Fibroblast of skin of abdomen (primary cell): ENCODE data around the gene RSRC1.

Source experiments
- DNase-seq: peaks from one replicate; pipeline ENCODE4 v3.0.0-alpha.2; 2013

The RSRC1 gene

DNA sequence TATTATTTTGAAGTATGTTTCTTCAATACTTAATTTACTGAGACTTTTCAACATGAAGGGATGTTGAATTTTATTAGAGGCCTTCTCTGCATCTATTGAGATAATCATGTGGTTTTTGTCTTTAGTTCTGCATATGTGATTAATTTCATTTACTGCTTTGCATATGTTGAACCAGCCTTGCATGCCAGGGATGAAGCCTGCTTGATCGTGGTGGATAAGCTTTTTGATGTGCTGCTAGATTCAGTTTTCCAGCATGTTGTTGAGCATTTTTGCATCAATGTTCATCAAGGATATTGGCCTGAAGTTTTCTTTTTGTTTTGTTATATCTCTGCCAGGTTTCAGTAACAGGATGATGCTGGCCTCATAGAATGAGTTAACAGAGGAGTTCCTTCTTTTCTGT is 134.4 kb downstream of the RSRC1 start:
- no peak for DNase-seq

DNA sequence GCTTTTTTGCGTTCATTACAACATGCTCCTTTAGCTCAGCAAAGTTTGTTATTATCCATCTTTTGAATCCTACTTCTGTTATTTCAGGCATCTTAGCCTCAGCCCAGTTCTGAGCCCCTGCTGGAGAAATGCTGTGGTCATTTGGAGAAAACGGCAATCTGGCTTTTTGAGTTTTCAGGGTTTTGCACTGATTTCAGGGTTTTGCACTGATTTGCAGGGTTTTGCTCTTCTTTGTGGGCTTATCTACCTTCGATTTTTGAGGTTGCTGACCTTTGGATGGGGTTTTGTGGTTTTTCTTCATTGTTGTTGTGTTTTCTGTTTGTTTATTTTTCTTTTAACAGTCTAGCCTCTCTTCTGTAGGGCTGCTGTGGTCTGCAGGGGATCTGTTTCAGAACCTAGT is 137.4 kb downstream of the RSRC1 start:
- DNase-seq: no peak

DNA sequence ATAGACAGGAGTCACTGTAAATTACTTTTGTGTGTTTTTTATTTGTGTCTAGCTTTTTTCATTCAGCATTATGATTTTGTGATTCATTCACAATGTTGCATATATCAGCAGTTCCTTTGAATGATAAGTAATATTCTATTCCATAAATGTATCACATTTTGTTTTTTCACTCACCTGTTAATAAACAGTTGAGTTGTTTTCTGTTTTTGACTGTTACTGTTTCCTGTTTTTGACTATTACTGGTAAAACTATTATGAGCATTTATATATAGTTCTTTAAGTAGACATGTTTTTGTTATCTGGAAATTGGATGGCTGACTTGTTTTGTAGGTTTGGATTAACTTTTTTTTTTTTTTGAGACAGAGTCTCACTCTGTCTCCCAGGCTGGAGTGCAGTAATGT is 138.4 kb downstream of the RSRC1 start:
- no peak for DNase-seq

DNA sequence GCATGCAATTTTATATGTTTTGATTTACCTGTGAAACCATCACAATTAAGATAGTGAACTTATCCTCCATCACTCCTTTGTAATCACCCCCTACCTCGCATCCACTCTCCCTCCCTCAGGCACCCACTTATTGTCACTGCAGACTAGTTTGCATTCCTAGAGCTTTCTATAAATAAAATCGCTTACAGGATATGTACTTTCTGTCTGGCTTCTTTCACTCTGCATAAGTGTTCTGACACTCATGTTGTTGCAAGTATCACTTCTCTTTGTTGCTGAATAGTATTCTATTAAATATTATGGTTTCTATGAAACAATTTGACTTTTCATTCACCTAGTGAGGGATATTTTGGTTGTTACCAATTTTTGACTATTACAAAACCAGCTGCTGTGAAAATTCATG is 139.3 kb downstream of the RSRC1 start:
- no peak for DNase-seq

DNA sequence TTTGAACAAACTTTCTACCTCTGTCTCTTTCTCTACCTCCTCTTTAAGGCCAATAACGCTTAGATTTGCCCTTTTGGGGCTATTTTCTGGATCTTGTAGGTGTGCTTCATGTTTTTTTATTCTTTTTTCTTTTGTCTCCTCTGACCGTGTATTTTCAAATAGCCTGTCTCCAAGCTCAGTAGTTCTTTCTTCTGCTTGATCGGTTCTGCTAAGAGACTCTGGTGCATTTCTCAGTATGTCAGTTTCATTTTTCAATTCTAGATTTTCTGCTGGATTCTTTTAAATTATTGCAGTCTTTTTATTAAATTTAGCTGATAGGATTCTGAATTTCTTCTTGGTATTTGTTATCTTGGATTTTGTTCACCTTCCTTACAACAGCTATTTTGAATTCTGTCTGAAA is 148.7 kb downstream of the RSRC1 start:
- no peak for DNase-seq

DNA sequence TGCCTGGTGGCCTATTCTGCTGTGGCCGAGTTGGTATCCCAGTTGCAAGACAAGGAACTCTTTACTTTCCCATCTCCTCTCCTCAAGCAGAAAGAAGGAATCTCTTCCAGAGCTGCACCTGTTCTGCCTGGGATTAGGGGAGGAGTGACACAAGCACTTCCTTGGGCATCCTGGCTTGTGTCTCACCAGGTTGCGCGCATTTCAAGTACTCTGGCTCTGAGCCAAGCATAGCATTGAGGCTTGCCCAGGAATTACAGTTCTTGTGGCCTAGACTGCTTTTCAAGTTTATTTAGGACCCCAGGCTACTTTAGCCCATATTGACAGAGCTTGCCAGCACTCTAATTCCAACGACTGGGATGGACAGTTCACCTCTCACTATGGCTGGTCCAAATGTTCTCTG is 150.5 kb downstream of the RSRC1 start:
- no peak for DNase-seq

- no peak for DNase-seq
Observed at GRCh38 chr3:158261371-158261991, 151.6 kb downstream of the RSRC1 start.

DNA sequence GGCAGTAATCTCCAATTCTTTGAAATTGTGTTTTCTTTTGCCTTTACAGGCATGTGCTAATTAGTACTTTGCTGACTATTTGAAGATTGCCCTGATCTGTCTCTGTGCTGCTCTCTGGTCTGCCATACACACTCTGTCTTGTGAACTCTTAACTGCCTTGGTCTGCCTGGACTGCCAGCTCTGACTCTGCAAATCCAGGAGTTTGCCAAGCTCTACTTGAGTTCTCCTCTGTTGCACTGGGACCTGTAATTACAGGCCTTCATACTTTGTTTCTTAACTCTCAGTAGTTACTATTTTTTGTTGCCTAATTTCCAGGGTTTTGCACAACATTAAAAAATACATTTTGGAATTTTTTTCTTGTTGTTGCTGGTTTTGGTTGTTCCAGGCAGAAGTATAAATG is 155.0 kb downstream of the RSRC1 start:
- no peak for DNase-seq

DNA sequence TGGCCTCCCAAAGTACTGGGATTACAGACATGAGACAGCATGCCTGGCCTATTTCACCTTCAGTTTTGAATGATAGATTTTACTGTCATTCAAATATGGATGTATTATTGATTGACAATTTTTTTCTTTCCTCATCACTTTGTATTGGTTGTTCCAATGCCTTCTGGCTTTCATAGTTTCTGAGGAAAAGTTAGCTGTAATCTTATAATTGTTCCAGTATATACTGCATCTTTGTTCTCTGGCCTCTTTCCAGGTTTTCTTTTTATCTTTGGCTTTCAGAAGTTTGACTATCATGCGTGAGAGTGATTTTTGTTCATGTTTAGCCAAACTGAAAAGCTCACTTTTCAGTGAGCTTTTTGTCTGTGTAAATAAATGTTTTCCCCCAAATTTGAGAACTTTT is 157.1 kb downstream of the RSRC1 start:
- DNase-seq: no peak

DNA sequence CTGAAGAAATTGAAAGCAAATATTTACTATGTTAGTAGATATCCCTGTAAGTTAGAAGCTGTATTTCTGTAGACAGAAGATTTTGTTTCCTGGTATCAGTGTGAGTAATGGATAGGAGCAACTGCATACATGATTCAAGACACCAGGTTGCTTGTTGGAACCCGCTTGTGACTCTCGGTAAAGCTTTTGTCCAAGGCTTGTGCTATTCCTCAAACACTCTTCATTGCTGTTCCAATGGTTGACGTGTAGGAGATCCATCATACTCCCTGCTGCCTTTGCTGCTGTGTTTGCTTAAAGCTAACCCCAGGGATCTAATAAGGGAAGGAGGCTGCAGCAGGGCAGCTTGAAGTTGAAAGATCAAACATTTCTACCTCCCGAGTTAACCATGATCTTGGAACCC is 160.1 kb downstream of the RSRC1 start:
- no peak for DNase-seq

- no peak for DNase-seq
Observed at GRCh38 chr3:158272081-158272480, 162.2 kb downstream of the RSRC1 start.

DNA sequence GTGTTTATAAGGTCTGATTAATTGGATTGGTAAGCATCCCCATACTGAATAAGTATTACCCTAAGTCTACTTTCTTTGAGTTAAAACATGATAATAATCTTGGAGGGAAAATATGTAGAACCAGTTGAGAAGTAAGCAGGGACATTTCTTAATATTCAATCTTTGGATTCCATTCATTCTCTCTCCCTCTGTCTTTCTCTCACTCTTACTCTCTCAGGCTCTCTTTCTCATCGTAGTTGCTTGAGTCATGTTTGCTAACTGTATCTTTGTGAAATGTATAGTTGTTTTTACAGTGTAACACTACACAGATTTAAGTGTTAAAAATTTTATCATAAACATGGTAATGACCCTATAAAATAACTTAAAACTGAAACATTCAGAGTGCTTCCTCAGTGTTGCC is 163.8 kb downstream of the RSRC1 start:
- DNase-seq: no peak

GRCh38 chr3:158278187-158278586 is 168.3 kb downstream of the RSRC1 start:
- DNase-seq: no peak

- no peak for DNase-seq
Observed at GRCh38 chr3:158279609-158280008, 169.7 kb downstream of the RSRC1 start.

GRCh38 chr3:158295771-158296170 is 185.9 kb downstream of the RSRC1 start:
- no peak for DNase-seq

DNA sequence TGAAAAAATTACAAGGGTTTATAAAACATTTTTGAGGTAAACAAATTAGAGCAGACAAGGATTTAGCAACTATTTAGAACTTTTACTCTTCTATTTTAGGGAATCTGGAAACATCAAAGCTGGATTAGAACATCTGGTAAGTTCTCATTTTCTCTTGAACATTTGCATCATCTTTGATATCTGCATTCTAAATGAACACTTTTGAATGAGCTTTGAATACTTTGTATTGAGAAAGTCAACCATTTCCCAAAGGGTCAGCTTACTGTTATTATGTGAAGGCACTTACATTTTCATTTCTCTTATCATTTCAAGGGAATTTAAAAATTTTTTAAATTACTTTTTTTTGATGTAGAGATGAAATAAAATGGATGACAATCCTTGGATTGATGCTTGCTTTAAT is 188.1 kb downstream of the RSRC1 start:
- DNase-seq: no peak

DNA sequence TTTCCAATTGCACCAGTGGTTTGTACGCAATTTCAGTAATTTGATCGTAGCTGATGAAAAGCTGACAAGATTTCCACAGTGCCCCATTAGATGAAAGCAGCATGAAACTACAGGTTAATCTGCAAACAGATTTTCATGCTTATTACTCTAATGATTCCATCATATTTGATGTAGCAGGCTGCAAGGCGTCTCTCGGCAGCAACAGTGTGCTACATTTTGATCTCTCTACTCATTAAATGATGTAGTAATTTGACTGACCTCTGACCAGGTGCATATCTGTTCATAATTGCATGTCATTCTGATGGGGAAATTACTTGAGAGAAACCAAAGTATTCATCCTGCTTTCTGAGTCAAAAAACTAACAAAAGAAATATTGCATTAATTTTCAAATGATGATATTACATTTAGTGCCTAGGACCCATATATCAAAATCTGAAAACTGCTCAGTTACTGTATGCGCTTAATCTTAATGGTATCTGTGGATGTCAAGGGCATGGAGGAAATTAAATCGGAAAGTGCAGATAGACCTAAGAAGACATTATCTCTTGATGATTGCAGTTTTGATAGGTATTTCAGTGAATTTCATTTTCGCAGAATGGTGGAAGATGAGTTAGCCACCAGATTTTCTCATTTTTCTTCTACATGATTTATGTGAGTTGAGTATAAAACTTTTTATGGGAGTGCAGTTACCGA is 198.5 kb downstream of the RSRC1 start:
- DNase-seq: no peak

DNA sequence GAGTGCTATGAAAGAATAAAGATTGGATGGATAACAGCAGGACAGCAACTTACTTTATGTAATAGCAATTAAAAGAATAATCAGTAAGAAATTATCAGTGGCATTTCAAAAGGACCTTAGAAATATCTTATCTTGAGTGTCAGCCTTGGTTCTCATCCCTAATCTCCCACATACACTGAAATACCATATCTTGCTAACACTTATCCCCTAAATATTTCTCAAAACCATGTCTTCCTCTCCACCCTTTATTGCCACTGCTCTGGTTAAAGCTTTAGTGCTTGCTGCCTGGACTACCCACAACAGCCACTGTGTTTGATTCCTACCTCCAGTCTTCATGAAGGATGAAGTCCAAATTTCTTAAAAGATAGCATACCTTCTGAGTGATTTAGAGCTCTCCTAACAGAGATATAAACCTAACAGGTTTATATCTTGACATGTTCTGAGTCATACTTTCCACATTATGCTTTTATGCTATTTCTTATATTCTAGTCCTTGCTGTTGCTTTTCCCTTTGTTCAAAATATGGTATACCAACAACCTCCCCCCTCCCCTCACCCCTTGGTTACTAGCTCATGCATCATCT is 202.8 kb downstream of the RSRC1 start:
- DNase-seq: no peak

GRCh38 chr3:158313338-158313927 is 203.5 kb downstream of the RSRC1 start:
- DNase-seq: peak; percentile 45

- no peak for DNase-seq
Observed at GRCh38 chr3:158314426-158315357, 204.8 kb downstream of the RSRC1 start.

DNA sequence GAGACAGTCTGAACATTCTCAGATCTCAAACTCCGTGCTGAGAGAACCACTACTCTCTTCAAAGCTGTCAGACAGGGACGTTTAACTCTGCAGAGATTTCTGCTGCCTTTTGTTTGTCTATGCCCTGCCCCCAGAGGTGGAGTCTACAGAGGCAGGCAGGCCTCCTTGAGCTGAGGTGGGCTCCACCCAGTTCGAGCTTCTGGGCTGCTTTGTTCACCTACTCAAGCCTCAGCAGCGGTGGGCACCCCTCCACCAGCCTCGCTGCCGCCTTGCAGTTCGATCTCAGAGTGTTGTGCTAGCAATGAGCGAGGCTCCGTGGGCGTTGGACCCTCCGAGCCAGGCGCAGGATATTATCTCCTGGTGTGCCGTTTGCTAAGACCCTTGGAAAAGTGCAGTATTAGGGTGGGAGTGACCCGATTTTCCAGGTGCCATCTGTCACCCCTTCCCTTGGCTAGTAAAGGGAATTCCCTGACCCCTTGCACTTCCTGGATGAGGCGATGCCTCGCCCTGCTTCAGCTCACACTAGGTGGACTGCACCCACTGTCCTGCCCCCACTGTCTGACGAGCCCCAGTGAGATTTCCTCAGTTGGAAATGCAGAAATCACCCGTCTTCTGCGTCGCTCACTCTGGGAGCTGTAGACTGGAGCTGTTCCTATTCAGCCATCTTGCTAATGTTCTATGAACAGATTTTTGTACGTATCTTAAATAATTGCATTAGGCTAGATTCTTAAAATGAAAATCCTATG is 220.0 kb downstream of the RSRC1 start:
- DNase-seq: peak; percentile 4

- peak; percentile 42 for DNase-seq
Observed at GRCh38 chr3:158330870-158331269, 221.0 kb downstream of the RSRC1 start.
